Measurements from ENCODE around the gene TMEM239.

DNA sequence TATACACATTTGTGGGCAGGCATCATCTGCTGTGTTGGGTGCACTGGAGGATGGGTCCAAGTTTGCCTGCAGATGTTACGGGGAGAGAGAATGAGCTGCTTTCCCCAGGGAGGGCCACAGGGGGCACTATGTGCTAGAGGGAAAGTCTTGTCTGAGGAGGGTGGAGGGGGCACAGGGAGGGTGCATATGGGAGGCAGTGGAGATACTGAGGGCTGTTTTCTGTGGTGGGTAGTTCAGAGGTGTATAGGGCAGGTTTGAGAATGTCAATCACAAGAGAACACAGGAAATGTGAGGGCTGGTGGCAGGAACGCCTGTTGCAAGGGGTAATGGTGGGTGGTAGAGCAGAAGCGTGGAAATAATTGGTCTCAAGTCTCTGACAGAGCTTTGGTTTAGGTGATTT, 49.5 kb downstream of the TMEM239 start:
- TF ChIP-seq EP300 (IDR thresholded peaks at IDR 0.05) = no peak
- no peak for TF ChIP-seq CTCF (IDR thresholded peaks at IDR 0.05)
- no peak for TF ChIP-seq POLR2AphosphoS5 (IDR thresholded peaks at IDR 0.05)
- no peak for TF ChIP-seq POLR2A (IDR thresholded peaks at IDR 0.05)
